HG03575 (cell line): ENCODE results near the gene PPP1R12A.
A peak's percentile ranks its signal among the peaks of the same experiment; 100 is the strongest.
"Not testable (repeated sequence)": the region's sequence is repeated elsewhere in the genome, so short reads cannot be mapped to it uniquely, and the experiment has no call there.

Experiments used
- ATAC-seq: cut with Tn5 transposase; IDR thresholded peaks from one replicate; pipeline ENCODE4 v1.9.1; 2021; ENCODE audit not compliant: unreplicated experiment, insufficient number of reproducible peaks, low FRiP score; ENCODE audit errors: extremely low read depth

PPP1R12A gene

GRCh38 chr12:79784366-79785065 is 150.4 kb downstream of the PPP1R12A start:
- ATAC-seq = not testable (repeated sequence)

GRCh38 chr12:79782172-79782900 is 152.6 kb downstream of the PPP1R12A start:
- no peak for ATAC-seq

GRCh38 chr12:79778802-79779448 is 156.0 kb downstream of the PPP1R12A start:
- no peak for ATAC-seq

GRCh38 chr12:79776111-79776510 is 158.8 kb downstream of the PPP1R12A start:
- no peak for ATAC-seq

GRCh38 chr12:79775355-79776027 is 159.4 kb downstream of the PPP1R12A start:
- ATAC-seq = no peak

- ATAC-seq = no peak
Observed at GRCh38 chr12:79773896-79774295, 161.0 kb downstream of the PPP1R12A start.

GRCh38 chr12:79769860-79770485 is 164.9 kb downstream of the PPP1R12A start:
- ATAC-seq = no peak

- ATAC-seq = no peak
Observed at GRCh38 chr12:79769189-79769859, 165.6 kb downstream of the PPP1R12A start.

- ATAC-seq = no peak
Observed at GRCh38 chr12:79766705-79767464, 168.0 kb downstream of the PPP1R12A start.

- no peak for ATAC-seq
Observed at GRCh38 chr12:79765157-79765556, 169.7 kb downstream of the PPP1R12A start.

- ATAC-seq = no peak
Observed at GRCh38 chr12:79764641-79765040, 170.3 kb downstream of the PPP1R12A start.

GRCh38 chr12:79763766-79764452 is 171.0 kb downstream of the PPP1R12A start:
- ATAC-seq = no peak

- ATAC-seq = no peak
Observed at GRCh38 chr12:79761341-79761740, 173.6 kb downstream of the PPP1R12A start.

GRCh38 chr12:79747274-79747673 is 187.6 kb downstream of the PPP1R12A start:
- no peak for ATAC-seq

- peak; percentile 75 for ATAC-seq
Observed at GRCh38 chr12:79737875-79738718, 196.8 kb downstream of the PPP1R12A start.

GRCh38 chr12:79732638-79733037 is 202.3 kb downstream of the PPP1R12A start:
- ATAC-seq = no peak

- ATAC-seq = no peak
Observed at GRCh38 chr12:79725987-79726386, 208.9 kb downstream of the PPP1R12A start.
